HCEC 1CT (cell line): Measurements from ENCODE around the gene PRAME.
"Not testable (repeated sequence)": the region's sequence is repeated elsewhere in the genome, so short reads cannot be mapped to it uniquely, and the experiment has no call there.

ENCODE experiments used
- DNase-seq: peaks from one replicate; pipeline ENCODE4 v3.0.0-alpha.2; 2017

The PRAME gene

DNA sequence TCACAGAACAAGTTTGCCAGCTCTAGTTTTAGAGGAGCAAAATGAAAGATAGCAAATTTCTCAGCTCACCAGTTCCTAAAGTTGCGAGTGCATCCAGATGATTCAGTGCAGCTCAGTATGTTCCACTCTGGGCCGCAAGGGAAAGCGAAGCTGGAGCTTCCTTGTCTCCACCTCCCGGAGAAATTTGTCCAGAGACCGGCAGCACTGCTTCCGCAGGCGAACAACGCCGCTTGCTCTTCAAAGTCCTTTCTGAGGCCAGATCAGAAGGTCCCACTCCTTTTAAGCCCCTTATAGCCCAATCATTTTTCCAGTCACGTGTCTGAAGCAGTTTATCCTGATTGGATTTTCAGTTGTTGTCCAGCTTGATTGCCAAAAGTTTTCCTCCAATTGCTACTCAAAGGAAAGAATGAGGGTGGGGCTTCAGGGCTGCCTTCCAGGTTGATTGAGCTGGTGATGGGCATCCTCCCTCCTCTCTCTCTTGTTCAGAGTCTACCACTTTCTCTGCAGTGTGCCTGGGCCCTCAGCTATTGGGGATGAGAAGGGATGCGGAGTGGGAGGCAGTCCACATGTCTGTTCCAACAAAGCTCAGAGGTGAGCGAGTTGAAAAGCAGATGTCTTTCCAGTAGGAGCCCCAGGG, 38.9 kb downstream of the PRAME start, which contains the start of gene ZNF280A:
Gene ZNF280A, minus strand, starts transcription at position 251 of the 637 bp plus-strand sequence. CDS start 4,640 bp downstream, outside the sequence.
- DNase-seq, result no peak

- DNase-seq, result no peak
Measured at GRCh38 chr22:22519591-22519990, 39.5 kb downstream of the PRAME start.

DNA sequence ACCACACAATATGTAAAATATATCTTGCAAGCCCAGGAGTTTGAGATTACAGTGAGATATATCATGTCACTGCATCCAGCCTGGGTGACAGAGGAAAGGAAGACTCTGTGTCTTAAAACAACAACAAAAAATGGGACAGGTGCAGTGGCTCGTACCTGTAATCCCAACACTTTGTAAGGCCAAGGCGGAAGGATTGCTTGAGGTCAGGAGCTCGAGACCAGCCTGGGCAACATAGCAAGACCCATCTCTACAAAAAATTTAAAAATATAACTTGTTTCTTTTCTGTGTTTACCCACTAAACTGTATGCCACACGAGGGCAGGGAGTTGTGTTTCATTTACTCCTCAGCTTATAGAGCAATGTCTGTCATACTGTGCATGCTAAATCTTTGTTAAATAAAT, 42.1 kb downstream of the PRAME start:
- no peak for DNase-seq

DNA sequence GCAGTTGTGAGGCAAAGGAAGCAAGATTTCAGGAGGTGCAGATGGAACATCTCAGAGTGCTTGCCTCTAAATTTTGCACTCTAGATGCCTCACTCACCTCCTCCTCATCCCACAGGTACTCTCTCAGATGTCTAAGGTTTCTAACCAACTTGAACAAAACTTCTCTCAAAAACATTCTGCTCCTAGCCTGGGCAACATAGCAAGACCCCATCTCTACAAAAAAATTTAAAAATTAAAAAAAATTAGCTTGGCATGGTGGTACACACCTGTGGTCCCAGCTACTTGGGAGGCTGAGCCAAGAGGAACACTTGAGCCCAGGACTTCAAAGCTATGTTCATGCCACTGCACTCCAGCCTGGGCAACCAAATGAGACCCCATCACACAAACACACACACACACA, 43.2 kb downstream of the PRAME start:
- no peak for DNase-seq

DNA sequence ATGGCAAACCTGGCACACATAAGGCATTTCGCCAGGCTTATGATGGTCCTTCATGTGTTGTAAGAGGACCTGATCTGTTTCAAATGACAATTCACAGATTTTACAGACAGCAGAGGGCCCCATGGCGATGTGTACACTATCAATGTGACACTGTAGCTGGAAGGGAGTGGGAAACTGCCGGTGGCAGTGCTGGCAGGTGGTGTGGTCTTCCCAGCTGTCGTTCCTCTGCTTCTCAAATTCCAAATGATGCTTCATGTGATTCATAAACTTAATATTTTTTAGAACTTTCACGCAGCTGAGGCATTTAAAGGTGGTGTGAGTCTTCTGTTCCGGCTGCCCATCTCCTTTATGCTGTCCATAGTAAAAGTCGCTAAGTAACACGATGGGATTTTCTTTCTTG, 44.6 kb downstream of the PRAME start:
- DNase-seq, result not testable (repeated sequence)

DNA sequence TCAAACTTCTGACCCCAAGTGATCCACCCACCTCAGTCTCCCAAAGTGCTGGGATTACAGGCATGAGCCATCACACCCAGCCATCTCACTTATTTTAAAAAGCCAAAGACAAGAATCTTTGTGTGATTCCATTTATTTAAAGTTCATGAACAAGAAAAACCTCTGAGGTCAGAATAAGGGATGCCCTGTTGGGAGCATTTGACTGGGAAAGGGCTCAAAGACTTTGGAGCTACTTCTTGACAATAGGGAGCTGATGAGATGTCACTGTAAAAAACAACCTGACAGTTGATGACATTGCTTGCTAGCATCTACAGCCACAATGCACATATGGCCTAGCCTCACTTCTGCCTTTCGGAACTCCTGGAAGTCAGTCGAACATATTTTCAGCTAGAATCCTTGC, 45.4 kb downstream of the PRAME start:
- DNase-seq, result no peak

DNA sequence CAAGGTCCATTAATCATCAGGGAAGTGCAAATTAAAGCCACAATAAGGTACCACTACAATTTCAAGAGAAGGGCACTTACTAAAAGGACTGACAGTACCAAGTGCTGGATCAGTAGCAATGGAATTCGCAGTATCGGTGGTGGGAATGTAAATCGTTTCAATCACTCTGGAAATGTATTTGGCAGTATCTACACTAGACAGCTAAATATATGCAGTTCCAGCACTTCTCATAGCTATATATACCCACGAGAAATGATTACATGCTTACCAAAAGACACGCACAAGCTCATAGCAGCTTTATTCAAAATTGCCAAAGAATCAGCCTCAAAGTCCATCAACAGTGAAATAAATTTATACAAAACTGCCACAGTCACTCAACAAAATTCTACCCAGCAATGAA, 46.1 kb downstream of the PRAME start:
- no peak for DNase-seq

- not testable (repeated sequence) for DNase-seq
Measured at GRCh38 chr22:22510833-22511232, 48.2 kb downstream of the PRAME start.

- DNase-seq, result not testable (repeated sequence)
Measured at GRCh38 chr22:22509912-22510311, 49.2 kb downstream of the PRAME start.

- DNase-seq, result peak; percentile 67
Measured at GRCh38 chr22:22508274-22509176, 50.5 kb downstream of the PRAME start, which contains the start of gene ZNF280B. Gene ZNF280B (minus strand): TSS chr22:22508742. CDS start chr22:22489398, 19,344 bp downstream.

- DNase-seq, result no peak
Measured at GRCh38 chr22:22507743-22508273, 51.3 kb downstream of the PRAME start.

DNA sequence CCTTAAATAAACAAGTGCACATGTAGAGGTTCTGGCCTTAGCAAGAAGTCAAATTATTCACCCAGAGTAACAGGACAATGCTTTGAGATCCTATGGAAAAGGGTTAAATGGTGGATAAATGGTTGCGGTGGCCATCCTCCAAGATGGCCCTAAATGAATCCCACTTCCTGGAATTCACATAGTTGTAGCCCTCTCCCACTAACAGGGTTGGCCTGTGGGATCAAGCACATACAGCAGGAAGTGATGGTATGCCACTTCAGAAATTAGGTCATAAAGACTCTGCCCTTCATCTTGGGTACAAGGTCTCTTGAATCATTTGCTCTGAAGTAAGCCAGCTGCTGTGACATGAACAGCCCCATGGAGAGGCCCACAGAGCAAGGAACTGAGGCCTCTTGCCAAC, 52.3 kb downstream of the PRAME start:
- DNase-seq, result no peak

GRCh38 chr22:22498267-22498666, 60.8 kb downstream of the PRAME start:
- no peak for DNase-seq
